ENCODE data around the gene KLF14. TPM values are rescaled to one million over a fixed set of nuclear protein-coding genes. Genes with fewer than 3 reads are reported as not detected.
A peak's percentile ranks its signal among the peaks of the same experiment; 100 is the strongest.

The KLF14 gene
- total RNA-seq, 3 donors from 2014 or later = 0.15 to 0.80 TPM; not detected in 1

DNA sequence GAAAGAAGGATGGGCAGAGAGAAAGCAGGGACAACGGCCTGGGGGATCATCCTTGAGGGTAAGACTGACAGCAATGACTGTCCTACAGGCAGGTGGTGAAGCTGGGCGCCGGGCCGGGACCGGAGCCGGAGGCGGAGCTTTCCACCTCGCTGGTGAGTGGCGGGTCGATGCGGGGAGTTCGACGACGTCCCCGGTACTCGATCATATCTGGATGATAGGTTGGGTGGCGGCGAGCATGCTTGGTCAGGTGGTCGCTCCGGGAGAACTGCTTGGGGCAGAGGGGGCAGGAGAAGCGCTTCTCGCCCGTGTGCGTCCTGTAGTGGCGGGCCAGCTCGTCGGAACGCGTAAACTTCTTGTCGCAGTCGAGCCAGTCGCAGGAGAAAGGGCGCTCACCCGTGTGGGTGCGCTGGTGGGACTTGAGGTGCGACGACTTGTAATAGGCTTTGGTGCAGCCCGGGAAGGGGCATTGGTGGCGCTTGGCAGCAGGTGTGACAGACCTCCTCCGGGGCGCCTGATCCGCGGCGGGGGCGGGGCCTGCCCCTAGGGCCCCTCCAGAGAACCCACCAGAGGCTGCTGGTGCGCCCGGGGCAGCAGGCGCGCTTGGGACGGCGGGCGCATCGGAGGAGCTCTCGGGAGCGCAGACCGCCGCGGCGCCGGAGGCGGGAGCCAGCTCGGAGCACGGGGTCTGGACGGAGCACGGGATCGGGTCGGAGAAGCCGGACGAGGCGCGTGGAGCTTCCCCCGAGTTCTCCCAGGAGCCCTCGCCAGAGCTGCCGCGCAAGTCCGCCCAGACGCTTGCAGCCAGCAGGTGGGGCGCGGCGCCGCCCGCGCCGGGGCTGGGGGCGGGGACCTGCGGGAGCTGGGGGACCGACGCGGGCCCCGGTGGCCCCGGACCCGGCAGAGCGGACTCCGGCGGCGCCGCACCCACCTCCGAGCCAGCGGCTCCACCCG, 752 bp downstream of the KLF14 start:
- H3K9me3 ChIP-seq = peaks cover 24 to 43% of the 10 kb centered on the region in 2 donors
- H3K4me3 ChIP-seq = peak overlapping the region; percentile 50 to 66 (median 52)
- H3K36me3 ChIP-seq = no peaks in the 10 kb centered on the region
- peak overlapping the region in 1 of 2 donors; percentile 45 for H3K27ac ChIP-seq
- H3K4me1 ChIP-seq = no peaks in the 10 kb centered on the region
- intact Hi-C loops (cut with DNase I; ENCODE audit: low total_unique reads) = no loop called here
- H3K27me3 ChIP-seq = peaks cover 3 to 71% of the 10 kb centered on the region in 2 donors
- DNase-seq (ENCODE audit: low spot score in 2 of 2) = no peak
- TF ChIP-seq, protein P1, sequence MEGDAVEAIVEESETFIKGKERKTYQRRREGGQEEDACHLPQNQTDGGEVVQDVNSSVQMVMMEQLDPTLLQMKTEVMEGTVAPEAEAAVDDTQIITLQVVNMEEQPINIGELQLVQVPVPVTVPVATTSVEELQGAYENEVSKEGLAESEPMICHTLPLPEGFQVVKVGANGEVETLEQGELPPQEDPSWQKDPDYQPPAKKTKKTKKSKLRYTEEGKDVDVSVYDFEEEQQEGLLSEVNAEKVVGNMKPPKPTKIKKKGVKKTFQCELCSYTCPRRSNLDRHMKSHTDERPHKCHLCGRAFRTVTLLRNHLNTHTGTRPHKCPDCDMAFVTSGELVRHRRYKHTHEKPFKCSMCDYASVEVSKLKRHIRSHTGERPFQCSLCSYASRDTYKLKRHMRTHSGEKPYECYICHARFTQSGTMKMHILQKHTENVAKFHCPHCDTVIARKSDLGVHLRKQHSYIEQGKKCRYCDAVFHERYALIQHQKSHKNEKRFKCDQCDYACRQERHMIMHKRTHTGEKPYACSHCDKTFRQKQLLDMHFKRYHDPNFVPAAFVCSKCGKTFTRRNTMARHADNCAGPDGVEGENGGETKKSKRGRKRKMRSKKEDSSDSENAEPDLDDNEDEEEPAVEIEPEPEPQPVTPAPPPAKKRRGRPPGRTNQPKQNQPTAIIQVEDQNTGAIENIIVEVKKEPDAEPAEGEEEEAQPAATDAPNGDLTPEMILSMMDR (IDR thresholded peaks at IDR 0.05) = no peak
- no peak for TF ChIP-seq POLR2A (IDR thresholded peaks at IDR 0.05)
- no peak for TF ChIP-seq POLR2AphosphoS5 (IDR thresholded peaks at IDR 0.05)

GRCh38 chr7:130723784-130724183, 10.2 kb downstream of the KLF14 start:
- H3K4me3 ChIP-seq = no peak overlapping the region
- no peaks in the 10 kb centered on the region for H3K36me3 ChIP-seq
- H3K9me3 ChIP-seq = no peaks in the 10 kb centered on the region
- intact Hi-C loops (cut with DNase I; ENCODE audit: low total_unique reads) = no loop called here
- DNase-seq (ENCODE audit: low spot score in 2 of 2) = no peak
- TF ChIP-seq POLR2AphosphoS5 (IDR thresholded peaks at IDR 0.05) (no peak), POLR2A (IDR thresholded peaks at IDR 0.05) (no peak)
- TF ChIP-seq, protein P1 (IDR thresholded peaks at IDR 0.05) = no peak
- H3K27ac ChIP-seq = no peak overlapping the region
- no peaks in the 10 kb centered on the region for H3K27me3 ChIP-seq
- no peaks in the 10 kb centered on the region for H3K4me1 ChIP-seq

GRCh38 chr7:130721486-130722277, 12.3 kb downstream of the KLF14 start:
- Histone ChIP-seq H3K36me3 (no peaks in the 10 kb centered on the region), H3K27me3 (no peaks in the 10 kb centered on the region), H3K9me3 (no peaks in the 10 kb centered on the region), H3K27ac (no peak overlapping the region), H3K4me3 (no peak overlapping the region), H3K4me1 (no peaks in the 10 kb centered on the region)
- intact Hi-C loops (cut with DNase I; ENCODE audit: low total_unique reads) = no loop called here
- peak in 1 of 2 donors; percentile 38 for DNase-seq (ENCODE audit: low spot score in 2 of 2)
- TF ChIP-seq, protein P1 (IDR thresholded peaks at IDR 0.05) = peak in 2 of 3 donors; percentile 34 to 51
- no peak for TF ChIP-seq POLR2AphosphoS5 (IDR thresholded peaks at IDR 0.05)
- TF ChIP-seq POLR2A (IDR thresholded peaks at IDR 0.05) = no peak

GRCh38 chr7:130719541-130719940, 14.5 kb downstream of the KLF14 start:
- Histone ChIP-seq H3K9me3 (no peaks in the 10 kb centered on the region), H3K36me3 (no peaks in the 10 kb centered on the region), H3K4me1 (no peaks in the 10 kb centered on the region), H3K4me3 (no peak overlapping the region), H3K27me3 (no peaks in the 10 kb centered on the region), H3K27ac (no peak overlapping the region)
- intact Hi-C loops (cut with DNase I; ENCODE audit: low total_unique reads) = no loop called here
- no peak for DNase-seq (ENCODE audit: low spot score in 2 of 2)
- TF ChIP-seq POLR2AphosphoS5 (IDR thresholded peaks at IDR 0.05) = no peak
- no peak for TF ChIP-seq POLR2A (IDR thresholded peaks at IDR 0.05)
- TF ChIP-seq, protein P1 (IDR thresholded peaks at IDR 0.05) = no peak
